HCT116 (cell line): ENCODE results near the gene KLHL2. TPM values are rescaled to one million over a fixed set of nuclear protein-coding genes. Genes with fewer than 3 reads are reported as not detected.

Source experiments
- ATAC-seq: fragments of 200-7000 bp; cut with Tn5 transposase; 2 replicates; pipeline ENCODE4 v1.9.1; 2020; ENCODE audit warnings: mild to moderate bottlenecking, moderate library complexity
- BruUV-seq: library from RNA; stranded (reverse); fragments of 400-500 nt; replicated peaks from 2 replicates; lab custom pipeline; 2021; lab: Mats Ljungman, UMichigan
- CTCF ChIA-PET: fragments of 300-600 bp; sonication (Branson Sonifier 250); formaldehyde crosslinking; loops from one replicate; lab custom pipeline; 2021; ENCODE audit warnings: antibody characterized with exemption; lab: Charles Lee
- POLR2A ChIA-PET: fragments of 300-600, 350-600 bp; sonication (Branson Sonifier 250); formaldehyde crosslinking; loops from one replicate; lab custom pipeline; 2021; ENCODE audit warnings: antibody characterized with exemption; lab: Charles Lee
- RAD21 ChIA-PET, 2 experiments: fragments of 300-600 bp; sonication (Branson Sonifier 250); formaldehyde crosslinking; loops; one replicate each; lab custom pipeline; 2023; ENCODE audit warnings: low total read pairs in 2 of 2; ENCODE audit not compliant: uncharacterized antibody in 2 of 2, unreplicated experiment in 2 of 2, low non-redundant PET in 1 of 2; lab: Charles Lee
- DNase-seq: peaks from one replicate; pipeline ENCODE4 v3.0.0-alpha.2; 2010; ENCODE audit warnings: low read depth, low spot score
- H2AFZ ChIP-seq: fragments of 200-600 bp; shearing (Covaris generic), sonication (generic); 2 replicates; pipeline ENCODE4 v1.6.1; 2017; ENCODE audit warnings: low read depth, mixed run types, mixed read lengths, antibody characterized with exemption, low read length; ENCODE audit not compliant: poor library complexity, severe bottlenecking
- H3K27ac ChIP-seq: 2 replicates; pipeline ENCODE4 v1.5.1; 2012; ENCODE audit warnings: low read depth, low read length
- H3K27me3 ChIP-seq: fragments of 200-600 bp; sonication (generic); 2 replicates; pipeline ENCODE4 v1.6.1; 2016; ENCODE audit warnings: mixed run types, low read length, mixed read lengths; ENCODE audit not compliant: insufficient read depth
- H3K36me3 ChIP-seq, 2 experiments: fragments of 200-500 bp in 1 of 2; fragments of 200-600 bp in 1 of 2; sonication (Bioruptor generic) in 1 of 2; sonication (generic) in 1 of 2; 2 replicates each; pipeline versions ENCODE4 v1.5.1 to v1.6.1; 2014 to 2016; ENCODE audit warnings: low read length in 2 of 2, inconsistent platforms in 1 of 2, mixed read lengths in 1 of 2, mixed run types in 1 of 2; ENCODE audit not compliant: insufficient read depth in 2 of 2, control insufficient read depth in 1 of 2
- H3K4me1 ChIP-seq, 2 experiments: fragments of 200-600 bp in 1 of 2; sonication (generic) in 1 of 2; 2 replicates each; pipeline versions ENCODE4 v1.5.1 to v1.6.1; 2012 to 2017; ENCODE audit warnings: low read length in 2 of 2, inconsistent platforms in 1 of 2, mild to moderate bottlenecking in 1 of 2, mixed read lengths in 1 of 2, mixed run types in 1 of 2, moderate library complexity in 1 of 2; ENCODE audit not compliant: insufficient read depth in 2 of 2, control insufficient read depth in 1 of 2
- H3K4me2 ChIP-seq: fragments of 200-600 bp; sonication (generic); 2 replicates; pipeline ENCODE4 v1.6.1; 2017; ENCODE audit warnings: mixed run types, low read length, mixed read lengths
- H3K4me3 ChIP-seq, 2 experiments: fragments of 200-600 bp in 1 of 2; sonication (generic) in 1 of 2; replicated peaks in 1 of 2; 2 replicates each; pipeline ENCODE4 v1.5.1; 2011 to 2016; ENCODE audit warnings: low read length in 2 of 2, control low read depth in 1 of 2, low read depth in 1 of 2, mild to moderate bottlenecking in 1 of 2, mixed read lengths in 1 of 2, mixed run types in 1 of 2
- H3K79me2 ChIP-seq: fragments of 200-600 bp; sonication (generic); 2 replicates; pipeline ENCODE4 v1.6.1; 2017; ENCODE audit warnings: mild to moderate bottlenecking, mixed run types, low read length, moderate library complexity, mixed read lengths; ENCODE audit not compliant: insufficient read depth
- H3K9ac ChIP-seq: fragments of 200-600 bp; sonication (generic); 2 replicates; pipeline ENCODE4 v1.6.1; 2016; ENCODE audit warnings: low read length, mixed read lengths
- H3K9me2 ChIP-seq: fragments of 200-600 bp; sonication (generic), shearing (Covaris generic); 2 replicates; pipeline ENCODE4 v1.6.1; 2017; ENCODE audit warnings: mixed run types, mild to moderate bottlenecking, moderate library complexity; ENCODE audit not compliant: insufficient read depth
- H3K9me3 ChIP-seq, 2 experiments: fragments of 200-500 bp in 1 of 2; fragments of 200-600 bp in 1 of 2; sonication (Bioruptor generic) in 1 of 2; sonication (generic) in 1 of 2; 2 replicates each; pipeline ENCODE4 v1.6.1; 2014 to 2017; ENCODE audit warnings: low read length in 2 of 2, mixed read lengths in 2 of 2, inconsistent platforms in 1 of 2, low read depth in 1 of 2, mild to moderate bottlenecking in 1 of 2, mixed run types in 1 of 2, moderate library complexity in 1 of 2; ENCODE audit not compliant: control insufficient read depth in 1 of 2, insufficient read depth in 1 of 2
- H4K20me1 ChIP-seq: fragments of 200-600 bp; sonication (generic), shearing (Covaris generic); 2 replicates; pipeline ENCODE4 v1.6.1; 2017; ENCODE audit warnings: mixed run types, mild to moderate bottlenecking, moderate library complexity; ENCODE audit not compliant: insufficient read depth
- CBX3 ChIP-seq: IDR thresholded peaks from 2 replicates; pipeline ENCODE4 v1.6.1; 2012; ENCODE audit warnings: low read depth
- CEBPB ChIP-seq: IDR thresholded peaks from 2 replicates; pipeline ENCODE4 v1.6.1; 2012; ENCODE audit warnings: low read depth
- FOSL1 ChIP-seq: IDR thresholded peaks from 2 replicates; pipeline ENCODE4 v1.6.1; 2012; ENCODE audit warnings: low read depth
- JUND ChIP-seq: IDR thresholded peaks from 2 replicates; pipeline ENCODE4 v1.6.1; 2012
- POLR2AphosphoS5 ChIP-seq: IDR thresholded peaks from 2 replicates; pipeline ENCODE4 v1.6.1; 2011; ENCODE audit warnings: mild to moderate bottlenecking, low read depth, low read length, moderate library complexity
- SP1 ChIP-seq: IDR thresholded peaks from 2 replicates; pipeline ENCODE4 v1.6.1; 2012; ENCODE audit warnings: low read depth
- SRF ChIP-seq: IDR thresholded peaks from 2 replicates; pipeline ENCODE4 v1.6.1; 2012; ENCODE audit warnings: low read depth
- TCF7L2 ChIP-seq: IDR thresholded peaks from 2 replicates; pipeline ENCODE4 v1.7.0; 2011; ENCODE audit warnings: borderline replicate concordance, inconsistent platforms; ENCODE audit not compliant: insufficient read depth, insufficient read length; ENCODE audit errors: extremely low read depth
- YY1 ChIP-seq: IDR thresholded peaks from 2 replicates; pipeline ENCODE4 v1.6.1; 2011; ENCODE audit warnings: low read length, low read depth, moderate library complexity, mild to moderate bottlenecking; ENCODE audit not compliant: insufficient replicate concordance; ENCODE audit errors: extremely low read depth
- ZNF274 ChIP-seq: fragments of 200-500 bp; sonication (Bioruptor generic); IDR thresholded peaks from 2 replicates; pipeline ENCODE4 v1.6.1; 2014; ENCODE audit warnings: mild to moderate bottlenecking, low read depth, low read length, inconsistent platforms
- intact Hi-C: fragments of 100-400 bp; cut with micrococcal nuclease; formaldehyde crosslinking; loops from 2 replicates; pipeline ENCODE4 v1.10.0; 2022
- total RNA-seq: library from RNA; stranded (reverse); gene quantifications from one replicate; pipeline ENCODE4 v1.2.1, GENCODE V29; 2021; ENCODE audit not compliant: unreplicated experiment

Gene KLHL2
- total RNA-seq, 1 experiment from 2014 or later = 24.6 TPM

- Histone ChIP-seq H3K9me2 (no peaks in the 10 kb centered on the region), H3K36me3 (peaks cover 0 to 5% of the 10 kb centered on the region in 2 experiments; a peak in 1 of 4 replicates), H4K20me1 (no peaks in the 10 kb centered on the region), H3K79me2 (peaks cover 33% of the 10 kb centered on the region), H3K27ac (peak overlapping the region; percentile 11; the same call in 1 of the 2 replicates), H3K4me2 (peak overlapping the region; percentile 93), H3K9ac (peak overlapping the region; percentile 75), H3K27me3 (no peaks in the 10 kb centered on the region), H3K9me3 (no peaks in the 10 kb centered on the region; a peak in 1 of 4 replicates), H3K4me1 (peaks cover 11 to 28% of the 10 kb centered on the region in 2 experiments), H2AFZ (no peak overlapping the region), H3K4me3 (peak overlapping the region; percentile 78 to 89)
- no TSS peak for BruUV-seq
- TF ChIP-seq SP1 (peak; percentile 80), POLR2AphosphoS5 (peak; percentile 68), JUND (peak; percentile 84), CBX3 (peak; percentile 92), CEBPB (peak; percentile 73), TCF7L2 (no peak), SRF (peak; percentile 43; the same call in 1 of the 2 replicates), ZNF274 (no peak), YY1 (peak; percentile 15), FOSL1 (peak; percentile 90)
- DNase-seq = peak; percentile 47
- ATAC-seq = no peak
- ChIA-PET CTCF (interaction anchor here (1.1 kb wide), 1 partner anchor 195 kb away, joined by 6 read pairs; no protein-coding TSS in a partner anchor), RAD21 (no interaction called here), POLR2A (interaction anchor here (1.3 to 2.3 kb wide), 4 partner anchors 11 to 195 kb away, joined by 3 to 9 read pairs (median 6); no protein-coding TSS in a partner anchor)
- intact Hi-C loops = loop anchor here (5.0 kb wide), 3 partner anchors 119 to 214 kb away; partner anchors contain the start of genes KLHL2 and TMEM192
Measured at GRCh38 chr4:165325732-165326512, 118.6 kb downstream of the KLHL2 start.
